Caco-2 (cell line): Measurements from ENCODE around the gene FXR2. TPM values are rescaled to one million over a fixed set of nuclear protein-coding genes. Genes with fewer than 3 reads are reported as not detected.

Experiments
- BruUV-seq: library from RNA; stranded (reverse); fragments of 400-500 nt; replicated peaks from 2 replicates; lab custom pipeline; 2021; lab: Mats Ljungman, UMichigan
- CTCF ChIA-PET: fragments of 300-600 bp; sonication (Branson Sonifier 250); formaldehyde crosslinking; loops from one replicate; lab custom pipeline; 2022; ENCODE audit warnings: antibody characterized with exemption; lab: Charles Lee
- POLR2A ChIA-PET: fragments of 300-600 bp; sonication (Branson Sonifier 250); formaldehyde crosslinking; loops from one replicate; lab custom pipeline; 2022; ENCODE audit warnings: antibody characterized with exemption; lab: Charles Lee
- DNase-seq, 2 experiments: peaks; one replicate each; pipeline versions ENCODE4 v3.0.0 to v3.0.0-alpha.2; 2020 to 2022
- H3K27me3 ChIP-seq: replicated peaks from 2 replicates; pipeline ENCODE4 v1.6.0; 2011; ENCODE audit warnings: low read length; ENCODE audit not compliant: control insufficient read depth, insufficient read depth
- H3K36me3 ChIP-seq: 2 replicates; pipeline ENCODE4 v1.5.1; 2011; ENCODE audit warnings: low read length; ENCODE audit not compliant: control insufficient read depth, insufficient read depth
- H3K4me1 ChIP-seq: fragments of 250-450 bp; sonication (Bioruptor Pico); 2 replicates; pipeline ENCODE4 v1.5.1; 2020; ENCODE audit warnings: mild to moderate bottlenecking
- H3K4me3 ChIP-seq: 2 replicates; pipeline ENCODE4 v1.5.1; 2011; ENCODE audit warnings: low read depth, mild to moderate bottlenecking, control low read depth, low read length
- H3K9me3 ChIP-seq: fragments of 250-450 bp; sonication (Bioruptor Pico); 2 replicates; pipeline ENCODE4 v1.5.1; 2020; ENCODE audit warnings: mild to moderate bottlenecking, moderate library complexity
- H3K27ac Mint-ChIP-seq: one replicate; pipeline ENCODE4 v1.8.0; 2022; ENCODE audit warnings: mixed read lengths; ENCODE audit not compliant: unreplicated experiment
- H3K27me3 Mint-ChIP-seq: one replicate; pipeline ENCODE4 v1.8.0; 2022; ENCODE audit warnings: mixed read lengths; ENCODE audit not compliant: insufficient read depth, unreplicated experiment
- H3K36me3 Mint-ChIP-seq: one replicate; pipeline ENCODE4 v1.8.0; 2022; ENCODE audit warnings: mild to moderate bottlenecking, mixed read lengths; ENCODE audit not compliant: insufficient read depth, unreplicated experiment
- H3K4me1 Mint-ChIP-seq: one replicate; pipeline ENCODE4 v1.8.0; 2022; ENCODE audit warnings: low read depth, mixed read lengths; ENCODE audit not compliant: unreplicated experiment
- H3K4me3 Mint-ChIP-seq: one replicate; pipeline ENCODE4 v1.8.0; 2022; ENCODE audit warnings: mild to moderate bottlenecking, moderate library complexity, mixed read lengths; ENCODE audit not compliant: unreplicated experiment
- H3K9me3 Mint-ChIP-seq: one replicate; pipeline ENCODE4 v1.8.0; 2022; ENCODE audit warnings: mixed read lengths; ENCODE audit not compliant: unreplicated experiment
- intact Hi-C: fragments of 100-400 bp; cut with micrococcal nuclease; formaldehyde crosslinking; loops from one replicate; pipeline ENCODE4 v1.10.0; 2022; ENCODE audit not compliant: unreplicated experiment
- total RNA-seq: library from RNA; stranded (reverse); gene quantifications from 2 replicates; pipeline ENCODE4 v1.2.3, GENCODE V29; 2022
- TF ChIP-seq, protein P1 (sequence below), 2 experiments: fragments of 200-600 bp in 1 of 2; IDR thresholded peaks; 1 replicate in 1 of 2; 2 replicates in 1 of 2; pipeline versions ENCODE4 v1.5.1 to v1.8.0; 2011 to 2022; ENCODE audit warnings: antibody characterized with exemption in 1 of 2, control low read depth in 1 of 2, inconsistent platforms in 1 of 2, low read depth in 1 of 2, low read length in 1 of 2, mild to moderate bottlenecking in 1 of 2, moderate library complexity in 1 of 2; ENCODE audit not compliant: insufficient read depth in 1 of 2, severe bottlenecking in 1 of 2, unreplicated experiment in 1 of 2

FXR2 gene
- total RNA-seq, 1 experiment from 2014 or later, result 25.3 TPM

DNA sequence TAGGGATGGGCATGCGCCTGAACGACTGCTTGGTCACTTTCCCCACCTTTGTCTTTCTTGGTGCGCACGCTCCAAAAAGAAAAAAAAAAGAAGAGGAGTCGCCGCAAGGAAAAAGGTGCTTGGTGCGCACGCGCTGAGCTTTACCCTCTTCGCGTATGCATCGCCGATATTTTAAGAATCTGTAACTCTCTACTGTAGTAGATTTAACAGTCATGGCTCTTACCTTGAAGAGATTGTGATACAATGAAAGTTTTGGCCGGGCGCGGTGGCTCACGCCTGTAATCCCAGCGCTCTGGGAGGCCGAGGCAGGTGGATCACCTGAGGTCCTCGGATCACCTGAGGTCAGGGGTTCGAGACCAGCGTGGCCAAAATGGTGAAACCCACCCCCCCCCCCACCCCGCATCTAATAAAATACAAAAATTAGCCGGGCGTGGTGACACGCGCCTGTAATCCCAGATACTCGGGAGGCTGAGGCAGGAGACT lies 609 bp upstream of the FXR2 start:
- Histone ChIP-seq H3K36me3 (no peaks in the 10 kb centered on the region), H3K9me3 (no peaks in the 10 kb centered on the region), H3K27me3 (no peaks in the 10 kb centered on the region), H3K4me3 (peak overlapping the region; percentile 32), H3K4me1 (no peaks in the 10 kb centered on the region)
- TF ChIP-seq, protein P1, sequence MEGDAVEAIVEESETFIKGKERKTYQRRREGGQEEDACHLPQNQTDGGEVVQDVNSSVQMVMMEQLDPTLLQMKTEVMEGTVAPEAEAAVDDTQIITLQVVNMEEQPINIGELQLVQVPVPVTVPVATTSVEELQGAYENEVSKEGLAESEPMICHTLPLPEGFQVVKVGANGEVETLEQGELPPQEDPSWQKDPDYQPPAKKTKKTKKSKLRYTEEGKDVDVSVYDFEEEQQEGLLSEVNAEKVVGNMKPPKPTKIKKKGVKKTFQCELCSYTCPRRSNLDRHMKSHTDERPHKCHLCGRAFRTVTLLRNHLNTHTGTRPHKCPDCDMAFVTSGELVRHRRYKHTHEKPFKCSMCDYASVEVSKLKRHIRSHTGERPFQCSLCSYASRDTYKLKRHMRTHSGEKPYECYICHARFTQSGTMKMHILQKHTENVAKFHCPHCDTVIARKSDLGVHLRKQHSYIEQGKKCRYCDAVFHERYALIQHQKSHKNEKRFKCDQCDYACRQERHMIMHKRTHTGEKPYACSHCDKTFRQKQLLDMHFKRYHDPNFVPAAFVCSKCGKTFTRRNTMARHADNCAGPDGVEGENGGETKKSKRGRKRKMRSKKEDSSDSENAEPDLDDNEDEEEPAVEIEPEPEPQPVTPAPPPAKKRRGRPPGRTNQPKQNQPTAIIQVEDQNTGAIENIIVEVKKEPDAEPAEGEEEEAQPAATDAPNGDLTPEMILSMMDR (IDR thresholded peaks at IDR 0.05; ENCODE audit: insufficient read depth in 1 of 2, low read depth in 1 of 2, low read length in 1 of 2, severe bottlenecking in 1 of 2, unreplicated experiment in 1 of 2), result no peak
- Mint-ChIP-seq H3K27ac (peak overlapping the region; percentile 67), H3K9me3 (no peaks in the 10 kb centered on the region), H3K4me3 (peak overlapping the region; percentile 98), H3K36me3 (peaks cover 19% of the 10 kb centered on the region), H3K4me1 (peaks cover 20% of the 10 kb centered on the region), H3K27me3 (no peaks in the 10 kb centered on the region)
- intact Hi-C loops, result loop anchor here (2.0 to 5.0 kb wide), 2 partner anchors 43 to 222 kb away; no protein-coding TSS in a partner anchor
- no peak for DNase-seq
- ChIA-PET POLR2A (interaction anchor here (0.6 to 2.3 kb wide), 12 partner anchors 12 to 558 kb away, joined by 3 to 17 read pairs (median 4); partner anchors contain the start of genes ATP1B2, MPDU1, NAA38 and SAT2), CTCF (interaction anchor here (0.6 to 2.3 kb wide), 9 partner anchors 12 to 164 kb away, joined by 3 to 9 read pairs (median 6); partner anchors contain the start of genes ATP1B2, MPDU1, SAT2 and TP53)
- no TSS peak for BruUV-seq

DNA sequence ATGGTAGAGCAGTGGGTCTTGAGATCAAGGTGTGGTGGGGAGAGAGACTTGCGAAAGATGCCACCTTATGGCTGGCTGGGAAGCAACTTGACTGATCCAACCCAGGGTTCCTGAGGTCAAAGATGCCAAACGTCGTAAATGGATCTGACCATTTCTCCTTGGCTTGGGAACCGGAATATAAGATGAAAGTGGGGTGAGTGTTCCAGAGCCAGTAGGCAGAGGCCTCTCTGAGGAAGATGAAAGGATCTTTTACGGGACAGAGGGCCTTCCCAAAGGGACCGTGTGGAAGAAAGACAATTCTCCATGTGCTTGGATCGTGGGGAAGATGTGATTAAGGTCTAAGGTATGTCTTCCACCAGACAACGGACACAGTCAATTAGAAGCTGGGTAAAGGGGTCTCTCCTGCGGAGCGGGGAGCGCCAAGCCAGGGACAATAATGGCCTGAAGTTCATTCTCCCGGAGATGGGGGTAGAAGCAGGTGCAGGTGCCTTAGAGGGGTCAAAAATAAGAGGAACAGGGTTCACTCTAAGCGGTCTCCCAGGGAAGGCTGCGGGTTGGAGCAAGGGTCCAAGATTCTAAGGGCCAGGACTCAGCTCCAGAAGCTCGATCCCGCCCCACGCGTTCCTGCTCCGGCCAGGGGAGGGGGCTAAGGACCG lies 800 bp downstream of the FXR2 start:
- Histone ChIP-seq H3K36me3 (no peaks in the 10 kb centered on the region), H3K4me1 (no peaks in the 10 kb centered on the region), H3K9me3 (no peaks in the 10 kb centered on the region), H3K4me3 (peak overlapping the region; percentile 57), H3K27me3 (no peaks in the 10 kb centered on the region)
- intact Hi-C loops, result loop anchor here (2.0 kb wide), 1 partner anchor 41 kb away; no protein-coding TSS in a partner anchor
- H3K27me3 Mint-ChIP-seq, result no peaks in the 10 kb centered on the region
- TF ChIP-seq, protein P1 (IDR thresholded peaks at IDR 0.05; ENCODE audit: insufficient read depth in 1 of 2, low read depth in 1 of 2, low read length in 1 of 2, severe bottlenecking in 1 of 2, unreplicated experiment in 1 of 2), result no peak
- POLR2A ChIA-PET, result interaction anchor here (0.7 to 2.3 kb wide), 3 partner anchors 30 to 74 kb away, joined by 3 to 17 read pairs (median 11); partner anchors contain the start of genes MPDU1, TP53 and WRAP53
- no peaks in the 10 kb centered on the region for H3K9me3 Mint-ChIP-seq
- no peak for DNase-seq
- H3K4me3 Mint-ChIP-seq, result peak overlapping the region; percentile 98
- BruUV-seq, result TSS peak; percentile 34
- H3K27ac Mint-ChIP-seq, result peak overlapping the region; percentile 94
- peaks cover 25% of the 10 kb centered on the region for H3K36me3 Mint-ChIP-seq
- H3K4me1 Mint-ChIP-seq, result peaks cover 20% of the 10 kb centered on the region
- CTCF ChIA-PET, result interaction anchor here (0.7 to 2.3 kb wide), 4 partner anchors 11 to 43 kb away, joined by 4 to 9 read pairs (median 4); partner anchors contain the start of gene SAT2

DNA sequence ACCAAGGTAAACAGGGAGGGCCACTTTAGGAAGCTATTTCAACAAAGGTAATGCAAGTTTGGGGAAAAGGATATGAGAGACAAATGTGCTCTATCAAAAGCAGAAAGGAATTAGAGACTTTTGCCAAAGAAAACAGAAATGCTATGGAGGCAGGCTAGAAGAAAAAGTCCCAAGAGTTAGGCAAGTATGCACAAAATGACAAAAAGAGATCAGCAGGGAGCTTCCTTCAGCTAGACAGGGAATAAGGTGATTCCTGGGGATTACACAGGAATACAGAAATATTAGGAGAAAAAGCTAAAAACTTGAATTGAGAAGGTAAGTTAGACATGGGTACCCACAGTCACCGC lies 2.4 kb downstream of the FXR2 start:
- H3K9me3 ChIP-seq, result no peaks in the 10 kb centered on the region
- Mint-ChIP-seq H3K36me3 (peaks cover 31% of the 10 kb centered on the region), H3K4me3 (peak overlapping the region; percentile 98), H3K27ac (peak overlapping the region; percentile 30), H3K9me3 (no peaks in the 10 kb centered on the region), H3K4me1 (peaks cover 20% of the 10 kb centered on the region), H3K27me3 (no peaks in the 10 kb centered on the region)
- no peak for DNase-seq
- no peak overlapping the region for H3K4me3 ChIP-seq
- POLR2A ChIA-PET, result interaction anchor here (0.5 kb wide), 1 partner anchor 74 kb away, joined by 3 read pairs; no protein-coding TSS in a partner anchor
- no peaks in the 10 kb centered on the region for H3K36me3 ChIP-seq
- CTCF ChIA-PET, result no interaction called here
- no TSS peak for BruUV-seq
- TF ChIP-seq, protein P1 (IDR thresholded peaks at IDR 0.05; ENCODE audit: insufficient read depth in 1 of 2, low read depth in 1 of 2, low read length in 1 of 2, severe bottlenecking in 1 of 2, unreplicated experiment in 1 of 2), result no peak
- no peaks in the 10 kb centered on the region for H3K27me3 ChIP-seq
- H3K4me1 ChIP-seq, result no peaks in the 10 kb centered on the region
- intact Hi-C loops, result no loop called here
